NCI-H1436 (cell line): ENCODE data around the gene HSPA1B.
"Not testable (repeated sequence)": the region's sequence is repeated elsewhere in the genome, so short reads cannot be mapped to it uniquely, and the experiment has no call there.

ENCODE experiments used
- DNase-seq: peaks from one replicate; lab custom pipeline; 2025; lab: John Stamatoyannopoulos, UW

HSPA1B gene

DNA sequence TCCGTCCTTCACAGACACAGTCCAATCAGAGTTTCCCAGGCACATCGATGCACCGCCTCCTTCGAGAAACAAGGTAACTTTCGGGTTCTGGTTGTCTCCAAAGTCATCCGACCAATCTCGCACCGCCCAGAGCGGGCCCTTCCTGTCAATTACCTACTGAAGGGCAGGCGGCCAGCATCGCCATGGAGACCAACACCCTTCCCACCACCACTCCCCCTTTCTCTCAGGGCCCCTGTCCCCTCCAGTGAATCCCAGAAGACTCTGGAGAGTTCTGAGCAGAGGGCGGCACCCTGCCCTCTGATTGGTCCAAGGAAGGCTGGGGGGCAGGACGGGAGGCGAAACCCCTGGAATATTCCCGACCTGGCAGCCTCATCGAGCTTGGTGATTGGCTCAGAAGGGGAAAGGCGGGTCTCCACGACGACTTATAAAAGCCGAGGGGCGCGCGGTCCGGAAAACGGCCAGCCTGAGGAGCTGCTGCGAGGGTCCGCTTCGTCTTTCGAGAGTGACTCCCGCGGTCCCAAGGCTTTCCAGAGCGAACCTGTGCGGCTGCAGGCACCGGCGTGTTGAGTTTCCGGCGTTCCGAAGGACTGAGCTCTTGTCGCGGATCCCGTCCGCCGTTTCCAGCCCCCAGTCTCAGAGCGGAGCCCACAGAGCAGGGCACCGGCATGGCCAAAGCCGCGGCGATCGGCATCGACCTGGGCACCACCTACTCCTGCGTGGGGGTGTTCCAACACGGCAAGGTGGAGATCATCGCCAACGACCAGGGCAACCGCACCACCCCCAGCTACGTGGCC lies at the start of gene HSPA1B:
TSS of gene HSPA1B (plus strand) at position 453 of the 794 bp plus-strand sequence. CDS start at position 666, 213 bp downstream.
- DNase-seq, result peak; percentile 99

- no peak for DNase-seq
Measured at GRCh38 chr6:31778193-31778592, 49.3 kb upstream of the HSPA1B start.

- DNase-seq, result no peak
Measured at GRCh38 chr6:31778999-31779885, 48.3 kb upstream of the HSPA1B start.

- DNase-seq, result no peak
Measured at GRCh38 chr6:31779908-31780307, 47.6 kb upstream of the HSPA1B start.

GRCh38 chr6:31780507-31781243 lies 46.9 kb upstream of the HSPA1B start:
- DNase-seq, result no peak

DNA sequence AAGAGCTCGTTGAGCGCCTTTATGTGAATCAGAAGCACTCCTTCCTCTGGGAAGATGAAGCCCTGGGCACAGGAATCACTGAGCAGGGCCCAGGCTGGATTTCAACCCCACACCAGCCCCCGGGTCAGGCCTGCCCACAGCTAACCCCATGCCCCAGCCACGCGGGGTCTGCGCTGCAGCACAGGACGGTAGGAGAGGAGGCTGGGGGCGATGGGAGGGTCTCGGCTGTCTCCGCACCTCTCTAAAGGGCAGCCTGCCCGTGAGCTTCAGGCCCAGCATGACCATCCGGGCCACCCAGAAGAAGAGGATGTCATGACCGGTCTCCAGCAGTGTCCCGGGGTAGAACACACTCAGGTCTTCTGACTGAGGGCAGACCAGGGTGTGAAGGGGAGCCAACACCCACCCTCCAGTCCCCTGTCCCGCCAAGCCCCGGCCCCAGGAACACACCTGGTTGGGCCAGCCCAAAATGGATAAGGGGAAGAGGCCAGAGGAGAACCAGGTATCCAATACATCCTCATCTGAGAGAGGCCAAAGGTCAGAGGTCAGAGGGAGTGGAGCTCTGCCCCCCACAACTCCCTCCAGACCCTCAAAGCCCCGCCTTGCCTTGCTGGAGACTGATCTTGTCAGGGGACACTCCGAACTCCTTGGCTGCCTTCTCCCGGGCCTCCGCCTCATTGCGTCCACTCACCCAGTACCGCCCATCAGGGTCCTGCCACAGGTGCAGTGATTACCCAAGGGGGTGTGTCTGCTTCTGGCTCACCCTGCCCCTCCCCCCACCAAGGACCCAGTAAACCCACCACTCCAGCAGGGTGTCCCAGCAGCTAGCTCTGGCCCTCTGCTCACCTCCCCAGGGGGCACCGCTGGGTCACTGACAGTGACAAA lies 46.1 kb upstream of the HSPA1B start:
- DNase-seq, result no peak

- no peak for DNase-seq
Measured at GRCh38 chr6:31782126-31782855, 45.2 kb upstream of the HSPA1B start.

- DNase-seq, result no peak
Measured at GRCh38 chr6:31784098-31784925, 43.2 kb upstream of the HSPA1B start.

DNA sequence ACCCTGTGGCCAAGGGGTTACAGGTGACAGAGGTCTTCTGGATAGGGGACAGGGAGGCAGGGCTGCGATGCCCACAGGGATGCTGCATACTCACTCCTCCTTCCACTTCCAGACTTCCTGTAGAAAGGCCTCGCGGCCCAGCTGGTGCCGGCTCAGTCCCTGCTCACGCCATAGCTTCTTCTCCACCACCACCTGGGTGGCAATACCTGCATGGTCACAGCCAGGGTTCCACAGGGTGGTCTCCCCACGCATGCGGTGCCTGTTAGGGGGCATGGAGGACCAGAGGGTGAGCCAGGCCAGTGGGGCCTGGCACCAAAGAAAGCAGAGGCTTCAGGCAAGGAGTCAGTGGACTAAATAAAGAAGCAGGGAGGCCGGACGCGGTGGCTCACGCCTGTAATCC lies 42.1 kb upstream of the HSPA1B start:
- DNase-seq, result no peak

DNA sequence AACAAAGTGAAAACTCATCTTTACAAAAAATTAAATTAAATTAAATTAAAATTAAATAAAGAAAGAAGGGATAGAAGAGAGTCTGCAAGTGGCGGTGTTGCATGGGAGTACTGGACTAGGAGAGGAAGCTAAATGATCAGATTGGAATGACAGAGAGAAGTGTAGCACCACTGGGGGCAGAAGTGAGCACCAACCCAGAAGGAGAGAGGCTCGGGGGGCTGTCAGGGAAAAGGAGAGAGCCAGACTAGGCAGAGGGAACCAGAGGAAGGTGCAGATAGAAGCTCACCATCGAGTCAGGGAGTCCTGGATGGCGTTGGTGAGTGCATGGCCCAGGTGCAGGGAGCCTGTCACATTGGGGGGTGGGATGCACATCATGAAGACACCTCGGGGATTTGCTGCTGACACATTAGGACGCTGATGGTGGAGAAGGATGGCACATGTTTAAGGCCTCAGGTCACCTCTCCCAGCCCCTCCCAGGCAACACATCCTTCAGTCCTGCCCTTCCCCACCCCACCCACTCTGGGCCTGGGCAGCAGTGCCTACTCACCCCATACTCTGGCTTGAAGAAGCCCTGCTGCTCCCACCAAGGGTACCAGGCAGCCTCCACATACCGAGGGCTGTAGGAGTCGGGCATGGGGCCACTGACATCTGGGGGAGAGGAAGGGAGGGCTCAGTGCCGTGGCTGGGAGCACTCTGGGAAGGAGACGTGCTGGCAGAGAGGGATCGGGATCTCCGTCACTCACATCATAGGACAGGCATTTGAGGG lies 36.0 kb upstream of the HSPA1B start:
- DNase-seq, result peak; percentile 23

DNA sequence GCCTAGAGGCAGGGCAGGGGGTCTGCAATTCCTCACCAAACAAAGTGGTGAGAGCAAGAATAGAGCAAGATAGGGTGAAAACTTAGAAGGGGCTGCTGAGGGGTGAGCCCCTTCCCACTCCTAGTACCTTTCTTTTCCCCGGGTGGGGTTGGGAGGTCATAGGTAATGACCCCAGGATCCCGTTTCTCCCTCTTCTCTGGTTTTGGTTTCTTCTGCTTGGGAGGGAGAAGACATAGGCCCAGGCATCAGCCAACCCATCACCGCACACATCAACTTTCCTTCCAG lies 35.5 kb upstream of the HSPA1B start:
- no peak for DNase-seq

GRCh38 chr6:31792761-31793171 lies 34.8 kb upstream of the HSPA1B start:
- no peak for DNase-seq

DNA sequence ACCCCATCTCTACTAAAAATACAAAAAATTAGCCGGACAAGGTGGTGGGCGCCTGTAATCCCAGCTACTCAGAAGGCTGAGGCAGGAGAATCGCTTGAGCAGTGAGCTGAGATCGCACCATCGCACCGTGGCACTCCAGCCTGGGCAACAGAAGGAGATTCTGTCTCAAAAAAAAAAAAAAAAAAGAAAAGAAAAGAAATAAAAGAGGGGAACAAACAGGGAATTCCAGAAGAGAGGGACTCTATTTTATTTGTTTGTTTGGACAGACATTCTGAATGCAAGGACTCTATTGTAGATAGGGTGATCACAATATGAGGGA lies 33.7 kb upstream of the HSPA1B start:
- DNase-seq, result not testable (repeated sequence)

GRCh38 chr6:31794294-31794865 lies 33.2 kb upstream of the HSPA1B start:
- DNase-seq, result no peak

DNA sequence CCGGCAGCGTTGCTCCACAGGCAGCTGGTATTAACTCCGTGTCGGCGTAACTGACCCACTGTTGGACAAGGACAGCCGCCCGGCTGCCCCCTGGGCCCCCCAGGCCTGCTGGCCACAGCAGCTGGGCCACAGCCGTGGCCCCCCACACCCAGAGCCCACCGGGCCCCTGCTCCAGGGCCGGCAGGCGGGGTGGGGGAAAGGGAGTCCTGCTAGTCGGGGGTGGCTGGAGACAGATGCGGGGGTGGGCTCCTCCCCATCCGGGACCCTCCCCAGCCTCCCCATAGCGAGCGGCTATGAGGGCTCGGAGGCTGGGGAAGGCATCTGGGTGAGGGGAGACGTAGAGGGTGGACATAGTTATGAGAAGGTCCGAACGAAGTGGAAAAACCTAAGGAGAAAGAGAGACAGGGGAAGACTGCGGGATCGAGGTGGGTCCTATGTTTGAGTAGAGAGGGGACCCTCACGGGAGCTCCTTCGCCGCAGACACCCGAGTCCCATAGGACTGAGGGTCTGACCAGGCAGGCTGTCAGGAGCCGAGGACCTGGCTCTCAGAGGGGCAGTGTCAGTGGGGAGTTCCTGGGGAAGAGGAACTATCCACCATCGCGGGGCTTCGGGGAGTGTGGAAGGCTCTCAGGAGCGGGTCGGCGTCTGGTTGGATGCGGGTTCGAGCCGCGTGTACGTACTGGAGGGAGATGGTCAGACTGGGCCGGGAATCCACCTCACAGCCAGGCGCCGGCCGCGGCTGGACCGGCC lies 32.5 kb upstream of the HSPA1B start:
- no peak for DNase-seq

GRCh38 chr6:31795616-31796298 lies 31.8 kb upstream of the HSPA1B start, which contains the start of gene VARS1:
VARS1 (minus strand) TSS chr6:31795752; CDS start chr6:31795217, 535 bp downstream.
- peak; percentile 79 for DNase-seq

- no peak for DNase-seq
Measured at GRCh38 chr6:31796993-31797385, 30.5 kb upstream of the HSPA1B start.

DNA sequence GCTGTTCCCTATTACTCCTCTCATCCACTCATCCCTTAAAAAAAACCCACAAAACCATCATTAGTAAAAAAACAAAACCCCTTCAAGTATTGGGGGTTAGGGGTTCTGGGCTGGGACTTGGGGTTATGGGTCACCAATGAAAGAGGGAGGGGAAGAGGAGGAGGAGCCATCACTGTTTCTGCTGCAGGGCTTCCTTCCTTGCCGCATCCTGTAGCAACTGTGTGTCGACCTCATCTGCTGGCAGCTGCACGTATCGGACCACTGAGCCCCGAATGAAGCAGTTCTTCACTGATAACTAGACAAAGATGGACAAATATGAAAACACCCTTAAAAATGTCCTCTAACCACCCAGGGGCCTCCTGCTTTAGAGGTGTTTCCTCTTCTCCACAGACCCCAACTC lies 29.9 kb upstream of the HSPA1B start:
- DNase-seq, result no peak
